ENCODE results near the gene KRTAP5-8. TPM values are rescaled to one million over a fixed set of nuclear protein-coding genes. Genes with fewer than 3 reads are reported as not detected.
"Not testable (repeated sequence)": the region's sequence is repeated elsewhere in the genome, so short reads cannot be mapped to it uniquely, and the experiment has no call there.

The KRTAP5-8 gene
- total RNA-seq, 1 experiment from 2014 or later = not detected

DNA sequence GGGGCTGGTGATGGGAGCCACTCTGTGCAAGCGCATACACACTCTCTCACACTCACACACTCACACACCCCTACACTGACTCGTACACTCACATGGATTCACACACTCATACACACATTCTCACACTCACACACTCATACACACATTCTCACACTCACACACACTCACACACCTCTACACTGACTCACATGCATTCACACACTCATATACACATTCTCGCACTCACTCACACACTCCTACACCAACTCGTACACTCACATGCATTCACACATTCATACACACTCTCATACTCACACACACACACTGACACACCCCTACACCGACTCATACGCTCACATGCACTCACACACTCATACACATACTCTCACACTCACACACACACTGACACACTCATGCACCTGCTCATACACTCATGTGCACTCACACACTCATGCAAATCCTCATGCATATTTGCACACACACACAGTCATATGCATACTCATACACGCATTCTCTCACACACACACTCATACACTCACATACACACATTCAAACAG, 39.7 kb downstream of the KRTAP5-8 start:
- Mint-ChIP-seq H3K27ac (ENCODE audit: low read depth, unreplicated experiment) (no peak overlapping the region), H3K4me3 (ENCODE audit: unreplicated experiment) (no peak overlapping the region), H3K9me3 (ENCODE audit: unreplicated experiment) (no peaks in the 10 kb centered on the region), H3K4me1 (ENCODE audit: insufficient read depth, unreplicated experiment) (no peaks in the 10 kb centered on the region), H3K36me3 (ENCODE audit: insufficient read depth, unreplicated experiment) (no peaks in the 10 kb centered on the region), H3K27me3 (ENCODE audit: insufficient read depth, unreplicated experiment) (no peaks in the 10 kb centered on the region)
- TF ChIP-seq, protein P1, sequence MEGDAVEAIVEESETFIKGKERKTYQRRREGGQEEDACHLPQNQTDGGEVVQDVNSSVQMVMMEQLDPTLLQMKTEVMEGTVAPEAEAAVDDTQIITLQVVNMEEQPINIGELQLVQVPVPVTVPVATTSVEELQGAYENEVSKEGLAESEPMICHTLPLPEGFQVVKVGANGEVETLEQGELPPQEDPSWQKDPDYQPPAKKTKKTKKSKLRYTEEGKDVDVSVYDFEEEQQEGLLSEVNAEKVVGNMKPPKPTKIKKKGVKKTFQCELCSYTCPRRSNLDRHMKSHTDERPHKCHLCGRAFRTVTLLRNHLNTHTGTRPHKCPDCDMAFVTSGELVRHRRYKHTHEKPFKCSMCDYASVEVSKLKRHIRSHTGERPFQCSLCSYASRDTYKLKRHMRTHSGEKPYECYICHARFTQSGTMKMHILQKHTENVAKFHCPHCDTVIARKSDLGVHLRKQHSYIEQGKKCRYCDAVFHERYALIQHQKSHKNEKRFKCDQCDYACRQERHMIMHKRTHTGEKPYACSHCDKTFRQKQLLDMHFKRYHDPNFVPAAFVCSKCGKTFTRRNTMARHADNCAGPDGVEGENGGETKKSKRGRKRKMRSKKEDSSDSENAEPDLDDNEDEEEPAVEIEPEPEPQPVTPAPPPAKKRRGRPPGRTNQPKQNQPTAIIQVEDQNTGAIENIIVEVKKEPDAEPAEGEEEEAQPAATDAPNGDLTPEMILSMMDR (IDR thresholded peaks at IDR 0.05; ENCODE audit: unreplicated experiment) = no peak
- no TSS peak for BruUV-seq (replicated peaks)
- no peak for DNase-seq (ENCODE audit: unreplicated experiment)
- CTCF ChIA-PET = no interaction called here
- POLR2A ChIA-PET = no interaction called here
- intact Hi-C loops (cut with micrococcal nuclease) = no loop called here

DNA sequence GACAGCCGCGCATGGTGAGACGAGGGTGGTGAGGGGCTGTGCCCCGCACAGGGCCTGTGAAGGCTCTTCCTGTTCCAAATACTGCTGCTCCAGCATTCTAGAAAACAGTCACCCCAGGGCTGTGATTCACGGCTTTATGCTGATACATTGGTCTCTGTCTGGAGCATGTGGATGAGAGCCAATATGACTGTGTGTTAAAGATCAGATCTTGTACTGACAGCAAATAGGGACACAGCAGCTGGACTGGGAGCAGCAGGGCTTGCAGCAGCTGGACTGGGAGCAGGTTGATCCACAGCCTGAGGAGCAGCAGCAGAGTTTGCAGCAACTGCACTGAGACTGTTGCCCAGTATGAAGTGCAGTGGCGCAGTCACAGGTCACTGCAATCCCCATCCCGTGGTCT, 41.7 kb downstream of the KRTAP5-8 start:
- H3K9me3 Mint-ChIP-seq (ENCODE audit: unreplicated experiment); intact Hi-C loops (cut with micrococcal nuclease); BruUV-seq (replicated peaks); H3K4me1 Mint-ChIP-seq (ENCODE audit: insufficient read depth, unreplicated experiment); DNase-seq (ENCODE audit: unreplicated experiment); H3K36me3 Mint-ChIP-seq (ENCODE audit: insufficient read depth, unreplicated experiment); H3K4me3 Mint-ChIP-seq (ENCODE audit: unreplicated experiment); H3K27ac Mint-ChIP-seq (ENCODE audit: low read depth, unreplicated experiment); H3K27me3 Mint-ChIP-seq (ENCODE audit: insufficient read depth, unreplicated experiment): not testable (repeated sequence)
- ChIA-PET POLR2A (interaction anchor here (1.1 kb wide), 1 partner anchor 154 kb away, joined by 4 read pairs; no protein-coding TSS in a partner anchor), CTCF (interaction anchor here (0.6 to 2.2 kb wide), 4 partner anchors 11 to 34 kb away, joined by 3 to 6 read pairs (median 4); no protein-coding TSS in a partner anchor)

DNA sequence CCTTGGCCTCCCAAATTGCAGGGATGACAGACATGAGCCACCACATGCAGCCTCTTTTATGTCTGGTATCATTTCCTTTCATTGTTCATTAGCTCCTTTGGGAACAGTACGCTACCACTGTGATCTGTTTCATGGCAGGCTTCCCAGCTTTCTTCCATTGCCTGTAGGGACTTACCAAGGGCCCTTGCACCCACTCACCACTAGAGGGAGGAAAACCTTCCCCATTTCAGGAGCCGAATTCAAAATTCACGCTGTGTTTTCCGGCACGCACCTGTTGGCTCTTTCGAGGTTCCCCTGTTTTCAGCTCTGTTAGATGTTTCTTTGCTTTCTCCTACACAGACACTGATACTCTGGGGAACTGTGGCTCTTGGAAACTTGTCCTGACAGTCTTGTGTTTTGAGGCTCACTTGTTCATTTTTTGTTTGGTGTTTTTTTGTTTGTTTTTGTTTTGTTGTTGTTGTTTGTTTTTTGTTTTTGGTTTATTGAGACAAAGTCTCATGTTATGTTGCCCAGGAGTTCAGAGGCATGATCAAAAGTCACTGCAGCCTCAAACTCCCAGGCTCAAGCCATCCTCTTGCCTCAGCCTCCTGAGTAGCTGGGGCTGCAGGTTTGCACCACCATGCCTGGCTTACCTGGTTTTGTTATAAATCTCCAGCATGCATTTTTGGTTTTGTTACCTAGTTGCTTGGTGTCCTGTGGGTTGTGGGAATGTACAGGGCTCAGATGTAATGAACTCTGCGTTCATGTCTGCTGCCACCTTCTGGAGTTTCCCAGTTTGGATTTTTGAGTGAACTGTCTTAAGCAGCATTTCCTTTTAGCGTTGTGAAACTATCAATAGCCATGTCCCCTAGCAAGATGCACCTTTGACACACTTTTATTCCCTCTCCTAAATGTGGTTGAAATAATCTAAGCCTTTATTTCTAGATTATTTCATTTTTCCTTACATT, 42.5 kb downstream of the KRTAP5-8 start:
- no peaks in the 10 kb centered on the region for H3K9me3 Mint-ChIP-seq (ENCODE audit: unreplicated experiment)
- intact Hi-C loops (cut with micrococcal nuclease) = no loop called here
- ChIA-PET POLR2A (interaction anchor here (1.1 kb wide), 1 partner anchor 154 kb away, joined by 4 read pairs; no protein-coding TSS in a partner anchor), CTCF (interaction anchor here (0.6 to 2.2 kb wide), 7 partner anchors 12 to 1069 kb away, joined by 3 to 6 read pairs (median 3); no protein-coding TSS in a partner anchor)
- no peaks in the 10 kb centered on the region for H3K27me3 Mint-ChIP-seq (ENCODE audit: insufficient read depth, unreplicated experiment)
- no TSS peak for BruUV-seq (replicated peaks)
- H3K4me1 Mint-ChIP-seq (ENCODE audit: insufficient read depth, unreplicated experiment) = no peaks in the 10 kb centered on the region
- DNase-seq (ENCODE audit: unreplicated experiment) = peak; percentile 78
- H3K27ac Mint-ChIP-seq (ENCODE audit: low read depth, unreplicated experiment) = no peak overlapping the region
- no peak overlapping the region for H3K4me3 Mint-ChIP-seq (ENCODE audit: unreplicated experiment)
- H3K36me3 Mint-ChIP-seq (ENCODE audit: insufficient read depth, unreplicated experiment) = no peaks in the 10 kb centered on the region
- TF ChIP-seq, protein P1 (IDR thresholded peaks at IDR 0.05; ENCODE audit: unreplicated experiment) = peak; percentile 81

DNA sequence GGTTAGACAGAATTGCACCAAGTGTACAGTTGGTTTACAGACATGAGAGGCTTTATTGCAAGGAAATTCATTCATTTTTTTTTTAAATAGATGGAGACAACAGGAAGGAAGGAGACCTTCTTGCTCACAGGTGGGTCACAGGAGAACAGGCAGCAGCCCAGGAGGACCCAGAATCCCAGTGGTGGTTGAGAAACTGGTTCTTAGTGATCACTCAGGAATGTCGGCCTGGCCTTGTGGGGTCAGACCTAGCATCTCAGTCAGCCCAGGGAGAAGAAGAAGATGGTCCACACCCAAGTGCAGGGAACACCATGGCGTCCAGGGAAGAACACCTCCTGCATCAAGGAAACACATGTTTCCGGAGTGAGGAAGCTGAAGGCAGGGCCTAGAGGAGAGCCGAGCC, 44.0 kb downstream of the KRTAP5-8 start:
- Mint-ChIP-seq H3K27ac (ENCODE audit: low read depth, unreplicated experiment) (no peak overlapping the region), H3K27me3 (ENCODE audit: insufficient read depth, unreplicated experiment) (no peaks in the 10 kb centered on the region), H3K9me3 (ENCODE audit: unreplicated experiment) (no peaks in the 10 kb centered on the region), H3K4me3 (ENCODE audit: unreplicated experiment) (no peak overlapping the region), H3K4me1 (ENCODE audit: insufficient read depth, unreplicated experiment) (no peaks in the 10 kb centered on the region), H3K36me3 (ENCODE audit: insufficient read depth, unreplicated experiment) (no peaks in the 10 kb centered on the region)
- intact Hi-C loops (cut with micrococcal nuclease) = no loop called here
- POLR2A ChIA-PET = no interaction called here
- no peak for DNase-seq (ENCODE audit: unreplicated experiment)
- no TSS peak for BruUV-seq (replicated peaks)
- CTCF ChIA-PET = interaction anchor here (0.6 kb wide), 2 partner anchors 77 to 202 kb away, joined by 3 read pairs; no protein-coding TSS in a partner anchor
- TF ChIP-seq, protein P1 (IDR thresholded peaks at IDR 0.05; ENCODE audit: unreplicated experiment) = no peak

Data from MCF 10A (cell line).